Choroid plexus epithelial cell (primary cell): ENCODE measurements around the gene LAIR2.

Experiments used
- DNase-seq: peaks from one replicate; pipeline ENCODE4 v3.0.0-alpha.2; 2010; ENCODE audit warnings: low read depth
- H3K4me3 ChIP-seq: 2 replicates; pipeline ENCODE4 v1.5.1; 2011; ENCODE audit warnings: low read depth, mild to moderate bottlenecking, control low read depth, low read length, moderate library complexity
- CTCF ChIP-seq: conservative IDR thresholded peaks from 2 replicates; pipeline ENCODE4 v1.5.1; 2011; ENCODE audit warnings: low read depth, mild to moderate bottlenecking, control low read depth, inconsistent platforms, low read length, moderate library complexity

LAIR2 gene

GRCh38 chr19:54521860-54522513 is 19.4 kb downstream of the LAIR2 start:
- no peak overlapping the region for H3K4me3 ChIP-seq
- no peak for TF ChIP-seq CTCF

GRCh38 chr19:54523403-54523802 is 20.8 kb downstream of the LAIR2 start:
- H3K4me3 ChIP-seq: no peak overlapping the region
- TF ChIP-seq CTCF: no peak
- peak; percentile 1 for DNase-seq

More at GRCh38 chr19:54521860-54522513, 19.4 kb downstream of the LAIR2 start:
- DNase-seq: no peak

GRCh38 chr19:54525636-54526035 is 23.0 kb downstream of the LAIR2 start:
- DNase-seq: no peak
- TF ChIP-seq CTCF: no peak
- H3K4me3 ChIP-seq: no peak overlapping the region

GRCh38 chr19:54526972-54527371 is 24.3 kb downstream of the LAIR2 start:
- no peak for DNase-seq
- no peak overlapping the region for H3K4me3 ChIP-seq
- no peak for TF ChIP-seq CTCF

GRCh38 chr19:54530866-54531265 is 28.2 kb downstream of the LAIR2 start:
- no peak for TF ChIP-seq CTCF
- H3K4me3 ChIP-seq: no peak overlapping the region
- no peak for DNase-seq

- no peak overlapping the region for H3K4me3 ChIP-seq
- no peak for TF ChIP-seq CTCF
- no peak for DNase-seq
Observed at GRCh38 chr19:54532528-54532927, 29.9 kb downstream of the LAIR2 start.

GRCh38 chr19:54533476-54533875 is 30.8 kb downstream of the LAIR2 start:
- no peak for DNase-seq
- H3K4me3 ChIP-seq: no peak overlapping the region
- no peak for TF ChIP-seq CTCF
